Keratinocyte (primary cell): ENCODE measurements around the gene RRAGD.

Experiments
- CTCF ChIP-seq, 3 experiments: IDR thresholded peaks in 1 of 3; conservative IDR thresholded peaks in 1 of 3; optimal IDR thresholded peaks in 1 of 3; 2 replicates in 2 of 3; 3 replicates in 1 of 3; pipeline versions ENCODE3 to v1.5.1; 2011; ENCODE audit warnings: low read length in 3 of 3, mild to moderate bottlenecking in 3 of 3, moderate library complexity in 2 of 3, control low read depth in 1 of 3, inconsistent platforms in 1 of 3; ENCODE audit not compliant: insufficient read depth in 2 of 3; ENCODE audit errors: extremely low read depth in 1 of 3
- EZH2 ChIP-seq: IDR thresholded peaks from one replicate; pipeline ENCODE4 v1.6.1; 2012; ENCODE audit warnings: inconsistent platforms, mild to moderate bottlenecking, low read length, moderate library complexity

DNA sequence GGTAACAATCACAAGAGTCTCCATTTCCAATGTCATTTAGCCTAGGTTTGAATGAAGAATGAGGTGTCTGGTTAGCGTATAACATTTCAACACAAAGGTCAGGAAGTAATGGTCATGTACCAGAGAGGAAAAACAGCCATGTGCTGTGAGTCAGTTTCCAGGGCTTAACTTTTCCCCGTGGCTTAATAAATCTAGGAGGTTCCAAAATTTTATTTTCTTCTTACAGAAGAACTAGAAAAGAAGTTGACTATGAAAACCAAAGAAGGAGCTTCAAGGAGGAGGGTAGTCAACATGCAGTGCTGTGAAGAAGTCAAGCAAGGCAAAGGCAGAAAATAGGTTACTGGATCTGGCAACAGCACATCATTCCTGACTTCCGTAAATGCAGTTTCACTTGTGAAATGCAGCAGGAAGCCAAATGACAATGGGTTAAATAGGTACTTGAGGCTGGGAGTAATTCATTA is 88.5 kb downstream of the RRAGD start:
- TF ChIP-seq CTCF (optimal IDR thresholded peaks at IDR 0.05 in 1 of 3, IDR thresholded peaks at IDR 0.05 in 1 of 3, conservative IDR thresholded peaks at IDR 0.05 in 1 of 3; ENCODE audit: extremely low read depth in 1 of 3, insufficient read depth in 2 of 3, low read length in 3 of 3) (no peak), EZH2 (no peak)
